ENCODE results near the gene MELK.
"Not testable (repeated sequence)": the region's sequence is repeated elsewhere in the genome, so short reads cannot be mapped to it uniquely, and the experiment has no call there.

MELK gene

DNA sequence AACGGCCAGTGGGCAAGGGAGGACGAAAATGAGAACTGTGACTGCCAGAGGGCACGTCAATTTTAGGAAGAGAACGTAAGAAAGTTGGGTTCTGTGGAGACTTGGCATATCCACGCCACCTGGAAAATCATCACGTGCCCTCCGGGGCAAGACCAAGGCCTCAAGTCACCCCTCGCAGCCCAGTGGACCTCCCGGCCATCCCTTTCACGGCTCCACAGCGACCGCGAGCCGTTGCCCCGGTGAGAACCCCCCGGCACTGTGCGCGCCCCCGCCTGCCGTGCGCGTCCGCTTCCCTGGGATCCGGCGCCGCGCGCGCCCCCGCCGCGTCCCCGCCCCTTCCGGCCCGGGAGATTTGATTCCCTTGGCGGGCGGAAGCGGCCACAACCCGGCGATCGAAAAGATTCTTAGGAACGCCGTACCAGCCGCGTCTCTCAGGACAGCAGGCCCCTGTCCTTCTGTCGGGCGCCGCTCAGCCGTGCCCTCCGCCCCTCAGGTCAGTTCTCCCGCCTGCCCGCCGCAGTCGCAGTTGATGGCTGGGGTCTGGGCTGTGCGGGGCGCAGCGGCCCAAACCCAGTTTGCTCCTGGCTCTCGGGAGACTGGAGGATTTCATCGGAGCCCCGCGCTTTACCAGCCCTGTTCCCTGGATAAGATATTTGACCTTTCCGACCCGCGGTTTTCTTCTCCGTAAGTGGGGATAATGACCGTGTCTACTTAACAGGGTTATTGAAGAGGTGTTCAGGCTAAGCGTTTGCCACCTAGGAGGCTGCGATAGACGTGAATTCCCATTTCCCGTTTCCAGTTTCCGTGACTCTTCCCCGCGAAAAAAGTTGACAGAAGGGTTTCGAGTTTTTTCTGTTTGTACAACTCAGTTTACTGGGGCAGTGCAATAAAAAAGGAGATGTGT is at the start of gene MELK:
MELK (plus strand) TSS at position 381 of the 904 bp plus-strand sequence. CDS start 8,787 bp downstream, outside the sequence.
- peak; percentile 96 for DNase-seq (ENCODE audit: low spot score)
- peak; percentile 20 for FAIRE-seq

GRCh38 chr9:36530224-36530623 is 42.5 kb upstream of the MELK start:
- DNase-seq (ENCODE audit: low spot score) (no peak), FAIRE-seq (no peak)

GRCh38 chr9:36532353-36532752 is 40.3 kb upstream of the MELK start:
- DNase-seq (ENCODE audit: low spot score) (no peak), FAIRE-seq (no peak)

DNA sequence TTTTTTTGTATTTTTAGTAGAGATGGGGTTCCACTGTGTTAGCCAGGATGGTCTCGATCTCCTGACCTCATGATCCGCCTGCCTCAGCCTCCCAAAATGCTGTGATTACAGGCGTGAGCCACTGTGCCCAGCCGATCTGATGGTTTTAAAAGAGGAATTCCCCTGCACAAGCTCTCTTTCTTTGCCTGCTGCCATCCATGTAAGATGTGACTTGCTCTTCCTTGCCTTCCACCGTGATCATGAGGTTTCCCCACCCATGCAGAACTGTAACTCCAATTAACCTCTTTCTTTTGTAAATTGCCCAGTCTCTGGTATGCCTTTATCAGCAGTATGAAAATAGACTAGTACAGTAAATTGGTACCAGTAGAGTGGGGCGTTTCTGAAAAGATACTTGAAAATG is 39.0 kb upstream of the MELK start:
- not testable (repeated sequence) for FAIRE-seq; DNase-seq (ENCODE audit: low spot score)

DNA sequence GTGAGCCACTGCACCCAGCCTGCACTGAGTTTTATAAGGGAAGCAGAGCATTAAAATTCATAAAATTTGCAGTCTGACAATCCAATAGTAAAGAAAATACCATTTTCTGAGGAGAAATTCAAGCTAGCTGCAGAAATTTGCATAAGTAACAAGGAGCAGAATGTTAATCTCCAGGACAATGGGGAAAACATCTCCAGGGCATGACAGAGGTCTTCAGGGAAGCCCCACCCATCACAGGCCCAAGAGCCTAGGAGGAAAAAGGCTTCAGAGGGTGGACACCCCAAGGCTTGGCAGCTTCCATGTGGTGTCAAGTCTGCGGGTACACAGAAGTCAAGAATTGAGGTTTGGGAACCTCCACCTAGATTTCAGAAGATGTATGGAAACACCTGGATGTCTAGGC is 37.6 kb upstream of the MELK start:
- FAIRE-seq, result no peak
- no peak for DNase-seq (ENCODE audit: low spot score)

DNA sequence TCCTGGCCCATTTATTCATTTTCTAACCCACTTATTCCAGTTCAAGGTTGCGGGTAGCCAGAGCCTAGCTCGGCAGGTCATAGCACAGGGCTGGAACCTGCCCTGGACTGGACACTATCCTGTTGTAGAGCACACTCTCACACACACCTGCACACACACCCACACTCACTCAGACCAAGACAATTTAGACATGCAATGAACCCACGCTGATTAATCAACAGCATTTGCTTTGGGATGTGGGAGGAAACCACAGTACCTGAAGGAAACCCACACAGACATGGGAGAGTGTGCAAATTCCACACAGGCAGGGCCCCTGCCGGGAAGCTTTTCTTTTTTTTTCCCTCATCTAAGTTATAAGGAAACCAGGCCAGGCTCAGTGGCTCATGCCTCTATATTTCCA is 34.8 kb upstream of the MELK start:
- peak; percentile 37 for FAIRE-seq
- DNase-seq (ENCODE audit: low spot score), result no peak

- no peak for FAIRE-seq
- no peak for DNase-seq (ENCODE audit: low spot score)
Observed at GRCh38 chr9:36542355-36542754, 30.3 kb upstream of the MELK start.

- FAIRE-seq (no peak), DNase-seq (ENCODE audit: low spot score) (peak; percentile 56)
Observed at GRCh38 chr9:36543916-36544315, 28.8 kb upstream of the MELK start.

GRCh38 chr9:36547598-36547997 is 25.1 kb upstream of the MELK start:
- FAIRE-seq, result no peak
- DNase-seq (ENCODE audit: low spot score), result no peak

DNA sequence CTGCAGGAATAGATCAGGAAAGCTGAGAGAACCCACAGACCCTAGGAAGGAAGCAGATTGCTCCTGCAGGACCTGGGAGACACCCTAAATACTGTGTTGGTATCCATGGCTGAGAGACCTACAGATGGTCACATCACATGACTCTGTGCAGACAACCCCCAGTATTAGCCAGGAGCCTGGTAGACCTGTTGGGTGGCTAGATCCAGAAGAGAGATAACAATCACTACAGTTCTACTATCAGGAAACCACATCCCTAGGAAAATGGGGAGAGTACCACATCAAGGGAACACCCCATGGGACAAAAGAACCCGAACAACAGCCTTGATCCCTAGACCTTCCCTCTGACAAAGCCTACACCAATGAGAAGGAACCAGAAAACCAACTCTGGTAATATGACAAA is 24.2 kb upstream of the MELK start:
- FAIRE-seq (no peak), DNase-seq (ENCODE audit: low spot score) (no peak)

DNA sequence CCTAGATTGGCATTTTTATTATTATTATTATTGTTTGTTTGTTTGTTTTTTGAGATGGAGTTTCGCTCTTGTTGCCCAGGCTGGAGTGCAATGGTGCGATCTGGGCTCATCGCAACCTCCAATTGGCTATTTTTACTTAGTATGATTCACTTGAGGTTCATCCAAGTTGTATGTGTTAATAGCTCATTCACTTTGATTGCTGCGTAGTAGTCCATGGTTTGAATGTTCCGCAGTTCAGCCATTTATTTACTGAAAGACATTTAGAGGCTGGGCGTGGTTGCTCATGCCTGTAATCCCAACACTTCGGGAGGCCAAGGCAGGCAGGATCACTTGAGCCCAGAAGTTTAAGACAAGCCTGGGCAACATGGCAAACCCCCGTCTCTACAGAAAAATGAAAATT is 22.6 kb upstream of the MELK start:
- FAIRE-seq (no peak), DNase-seq (ENCODE audit: low spot score) (no peak)

DNA sequence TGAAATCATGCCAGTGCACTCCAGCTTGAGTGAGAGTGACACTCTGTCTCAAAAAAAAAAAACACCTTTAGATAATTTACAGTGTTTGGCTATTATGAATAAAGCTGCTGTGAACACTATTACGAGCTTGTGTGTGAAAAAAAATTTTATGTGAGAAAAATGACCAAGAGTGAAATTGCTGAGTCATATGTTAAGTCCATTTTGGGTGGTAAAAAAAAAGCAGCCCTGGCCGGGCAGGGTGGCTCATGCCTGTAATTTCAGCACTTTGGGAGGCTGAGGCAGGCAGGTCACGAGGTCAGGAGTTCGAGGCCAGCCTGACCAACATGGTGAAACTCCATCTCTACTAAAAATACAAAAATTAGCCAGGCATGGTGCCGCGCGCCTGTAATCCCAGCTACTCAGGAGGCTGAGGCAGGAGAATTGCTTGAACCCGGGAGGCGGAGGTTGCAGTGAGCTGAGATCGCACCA is 22.0 kb upstream of the MELK start:
- not testable (repeated sequence) for DNase-seq (ENCODE audit: low spot score); FAIRE-seq

DNA sequence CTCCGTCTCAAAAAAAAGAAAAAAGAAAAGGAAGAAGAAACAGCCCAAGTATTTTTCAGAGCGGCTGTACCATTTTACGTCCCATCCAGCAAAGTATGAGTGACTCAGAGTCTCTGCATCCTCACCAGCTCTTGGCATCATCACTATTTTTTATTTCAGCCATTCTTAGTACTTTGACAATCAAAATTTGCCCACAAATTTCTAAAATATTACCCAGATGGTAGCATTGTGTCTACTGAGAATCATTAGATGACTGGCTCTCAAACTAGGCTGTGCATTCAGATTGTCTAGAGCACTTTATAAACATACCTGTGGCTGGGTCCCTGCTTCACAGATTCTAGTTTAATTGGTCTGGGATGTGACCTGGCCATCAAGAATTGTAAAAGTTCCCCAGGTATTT is 21.6 kb upstream of the MELK start:
- FAIRE-seq, result no peak
- DNase-seq (ENCODE audit: low spot score), result no peak

DNA sequence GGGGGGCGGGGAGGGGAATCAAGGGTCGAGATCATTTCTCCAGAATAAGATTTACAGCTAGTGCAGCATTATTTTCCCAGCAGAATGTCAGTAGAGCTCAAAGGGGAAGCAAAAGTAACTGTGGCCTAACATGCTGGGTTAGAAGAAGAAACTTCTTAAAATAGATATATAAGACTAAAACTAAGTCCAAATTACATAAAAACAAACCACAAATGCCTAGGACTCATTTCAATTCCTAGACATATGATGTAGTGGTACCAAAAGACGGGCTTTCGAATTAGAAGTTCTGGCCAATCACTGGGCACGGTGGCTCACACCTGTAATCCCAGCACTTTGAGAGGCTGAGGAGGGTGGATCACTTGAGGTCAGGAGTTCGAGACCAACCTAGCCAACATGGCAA is 20.8 kb upstream of the MELK start:
- DNase-seq (ENCODE audit: low spot score), result no peak
- FAIRE-seq, result no peak

DNA sequence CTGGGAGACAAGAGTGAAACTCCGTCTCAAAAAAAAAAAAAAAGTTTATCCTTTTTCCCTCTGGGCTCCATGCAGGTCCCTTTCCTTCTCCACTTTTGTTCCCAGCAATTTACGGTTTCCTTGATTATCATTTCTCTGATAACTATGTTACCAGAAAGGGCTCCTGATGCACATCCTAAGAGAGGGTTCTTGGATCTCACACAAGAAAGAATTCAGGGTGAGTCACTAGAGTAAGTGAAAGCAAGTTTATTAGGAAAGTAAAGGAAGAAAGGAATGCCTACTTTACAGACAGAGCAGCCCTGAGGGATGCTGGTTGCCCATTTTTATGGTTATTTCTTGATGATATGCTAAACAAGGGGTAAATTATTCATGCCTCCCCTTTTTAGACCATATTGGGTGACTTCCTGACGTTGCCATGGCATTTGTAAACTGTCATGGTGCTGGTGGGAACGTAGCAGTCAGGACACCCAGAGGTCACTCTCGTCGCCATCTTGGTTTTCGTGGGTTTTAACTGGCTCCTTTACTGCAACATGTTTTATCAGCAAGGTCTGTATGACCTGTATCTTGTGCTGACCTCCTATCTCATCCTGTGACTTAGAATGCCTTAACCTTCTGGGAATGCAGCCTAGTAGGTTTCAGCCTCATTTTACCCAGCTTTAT is 13.5 kb upstream of the MELK start:
- no peak for DNase-seq (ENCODE audit: low spot score)
- FAIRE-seq, result peak; percentile 20

- FAIRE-seq, result no peak
- peak; percentile 27 for DNase-seq (ENCODE audit: low spot score)
Observed at GRCh38 chr9:36560771-36561170, 11.9 kb upstream of the MELK start.

DNA sequence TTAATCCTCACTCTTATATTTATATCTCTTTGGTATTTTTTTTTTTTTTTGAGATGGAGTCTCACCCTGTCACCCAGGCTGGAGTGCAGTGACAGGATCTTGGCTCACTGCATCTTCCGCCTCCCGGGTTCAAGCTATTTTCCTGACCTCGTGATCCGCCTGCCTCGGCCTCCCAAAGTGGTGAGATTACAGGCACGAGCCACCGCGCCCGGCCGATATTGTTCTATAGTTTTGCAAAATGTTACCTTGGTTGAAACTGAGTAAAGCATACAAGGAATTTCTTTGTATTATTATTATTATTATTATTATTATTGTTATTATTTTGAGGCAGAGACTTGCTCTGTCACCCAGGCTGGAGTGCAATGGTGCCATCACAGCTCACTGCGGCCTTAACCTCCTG is 9.9 kb upstream of the MELK start:
- not testable (repeated sequence) for FAIRE-seq; DNase-seq (ENCODE audit: low spot score)

GRCh38 chr9:36566813-36567221 is 5.9 kb upstream of the MELK start:
- peak; percentile 63 for FAIRE-seq
- DNase-seq (ENCODE audit: low spot score), result peak; percentile 63

DNA sequence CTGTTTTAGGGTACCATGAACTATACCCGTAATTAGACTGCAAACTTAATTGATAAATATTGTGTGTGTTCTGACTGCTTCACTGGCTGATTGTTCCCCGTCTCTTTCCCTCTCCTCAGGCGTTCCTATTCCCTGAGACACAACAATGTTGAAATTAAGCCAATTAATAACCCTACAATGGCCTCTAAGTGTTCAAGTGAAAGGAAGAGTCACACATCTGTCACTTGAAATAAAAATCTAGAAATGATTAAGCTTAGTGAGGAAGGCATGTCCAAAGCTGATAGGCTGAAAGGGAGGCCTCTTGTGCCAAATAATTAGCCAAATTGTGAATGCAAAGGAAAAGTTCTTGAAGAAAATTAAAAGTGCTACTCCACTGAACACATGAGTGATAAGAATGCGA is 4.0 kb upstream of the MELK start:
- FAIRE-seq; DNase-seq (ENCODE audit: low spot score): not testable (repeated sequence)

GRCh38 chr9:36571333-36571732 is 1.4 kb upstream of the MELK start:
- DNase-seq (ENCODE audit: low spot score) (no peak), FAIRE-seq (no peak)

GRCh38 chr9:36574045-36574444 is 1.4 kb downstream of the MELK start:
- not testable (repeated sequence) for DNase-seq (ENCODE audit: low spot score); FAIRE-seq

DNA sequence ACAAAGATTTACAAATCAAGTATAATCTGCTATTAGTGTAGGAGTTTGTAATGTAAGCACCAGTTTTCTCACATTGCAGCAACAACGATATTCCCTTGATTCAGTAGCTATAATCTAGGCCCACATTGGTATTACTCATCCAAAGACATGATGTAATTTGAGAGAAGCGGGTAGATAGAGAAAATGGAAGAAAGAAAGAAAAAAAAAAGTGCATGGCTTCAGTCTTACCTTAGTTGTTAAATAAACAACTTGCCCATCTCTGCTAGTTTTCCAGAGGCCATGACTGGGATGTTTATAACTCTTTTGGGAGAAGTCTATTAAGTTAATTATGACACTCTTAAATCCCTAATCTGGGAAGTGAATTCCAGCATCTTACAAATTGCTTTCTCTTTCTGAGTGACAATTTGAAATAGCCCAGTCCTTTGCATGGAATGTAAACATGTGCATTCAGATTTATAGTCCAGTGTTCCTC is 2.8 kb downstream of the MELK start:
- FAIRE-seq (no peak), DNase-seq (ENCODE audit: low spot score) (no peak)

All from urothelium cell line (cell line).